Muscle of back (tissue), 13 donors: Measurements from ENCODE around the gene RELCH. TPM values are rescaled to one million over a fixed set of nuclear protein-coding genes. Genes with fewer than 3 reads are reported as not detected.
A peak's percentile ranks its signal among the peaks of the same experiment; 100 is the strongest.
"Not testable (repeated sequence)": the region's sequence is repeated elsewhere in the genome, so short reads cannot be mapped to it uniquely, and the experiment has no call there.

ENCODE experiments used
- DNase-seq, 3 donors: peaks; one replicate each; pipeline versions ENCODE4 v3.0.0 to v3.0.0-alpha.2; 2013
- long read RNA-seq, 9 donors: transcript quantifications; one replicate each; lab custom pipeline, GENCODE V29; 2026
- polyA plus RNA-seq, 10 donors: library from polyadenylated mRNA; unstranded; fragments of 120-200 nt; gene quantifications; one replicate each; pipeline ENCODE4 v1.2.1, GENCODE V29; 2013; ENCODE audit not compliant: insufficient read length in 10 of 10

Gene RELCH, protein sequence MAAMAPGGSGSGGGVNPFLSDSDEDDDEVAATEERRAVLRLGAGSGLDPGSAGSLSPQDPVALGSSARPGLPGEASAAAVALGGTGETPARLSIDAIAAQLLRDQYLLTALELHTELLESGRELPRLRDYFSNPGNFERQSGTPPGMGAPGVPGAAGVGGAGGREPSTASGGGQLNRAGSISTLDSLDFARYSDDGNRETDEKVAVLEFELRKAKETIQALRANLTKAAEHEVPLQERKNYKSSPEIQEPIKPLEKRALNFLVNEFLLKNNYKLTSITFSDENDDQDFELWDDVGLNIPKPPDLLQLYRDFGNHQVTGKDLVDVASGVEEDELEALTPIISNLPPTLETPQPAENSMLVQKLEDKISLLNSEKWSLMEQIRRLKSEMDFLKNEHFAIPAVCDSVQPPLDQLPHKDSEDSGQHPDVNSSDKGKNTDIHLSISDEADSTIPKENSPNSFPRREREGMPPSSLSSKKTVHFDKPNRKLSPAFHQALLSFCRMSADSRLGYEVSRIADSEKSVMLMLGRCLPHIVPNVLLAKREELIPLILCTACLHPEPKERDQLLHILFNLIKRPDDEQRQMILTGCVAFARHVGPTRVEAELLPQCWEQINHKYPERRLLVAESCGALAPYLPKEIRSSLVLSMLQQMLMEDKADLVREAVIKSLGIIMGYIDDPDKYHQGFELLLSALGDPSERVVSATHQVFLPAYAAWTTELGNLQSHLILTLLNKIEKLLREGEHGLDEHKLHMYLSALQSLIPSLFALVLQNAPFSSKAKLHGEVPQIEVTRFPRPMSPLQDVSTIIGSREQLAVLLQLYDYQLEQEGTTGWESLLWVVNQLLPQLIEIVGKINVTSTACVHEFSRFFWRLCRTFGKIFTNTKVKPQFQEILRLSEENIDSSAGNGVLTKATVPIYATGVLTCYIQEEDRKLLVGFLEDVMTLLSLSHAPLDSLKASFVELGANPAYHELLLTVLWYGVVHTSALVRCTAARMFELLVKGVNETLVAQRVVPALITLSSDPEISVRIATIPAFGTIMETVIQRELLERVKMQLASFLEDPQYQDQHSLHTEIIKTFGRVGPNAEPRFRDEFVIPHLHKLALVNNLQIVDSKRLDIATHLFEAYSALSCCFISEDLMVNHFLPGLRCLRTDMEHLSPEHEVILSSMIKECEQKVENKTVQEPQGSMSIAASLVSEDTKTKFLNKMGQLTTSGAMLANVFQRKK
- 10 to 100 TPM; 13.2 to 23.7 (median 16.7) TPM for polyA plus RNA-seq
- long read RNA-seq, donor 1, result 0 reads
- long read RNA-seq, donor 2, result 0 reads
- long read RNA-seq, donor 3, result 0 reads
- long read RNA-seq, donor 4, full-length matches to known transcripts, result 1 of 1 reads
- long read RNA-seq, donor 4, partial matches to known transcripts, result 0 of 1 reads
- long read RNA-seq, donor 4, other reads (novel, unspliced or antisense), result 0 of 1 reads
- long read RNA-seq, donor 5, result 0 reads
- long read RNA-seq, donor 6, full-length matches to known transcripts, result 1 of 1 reads
- long read RNA-seq, donor 6, partial matches to known transcripts, result 0 of 1 reads
- long read RNA-seq, donor 6, other reads (novel, unspliced or antisense), result 0 of 1 reads
- long read RNA-seq, donor 7, result 0 reads
- long read RNA-seq, donor 8, result 0 reads
- long read RNA-seq, donor 9, result 0 reads

DNA sequence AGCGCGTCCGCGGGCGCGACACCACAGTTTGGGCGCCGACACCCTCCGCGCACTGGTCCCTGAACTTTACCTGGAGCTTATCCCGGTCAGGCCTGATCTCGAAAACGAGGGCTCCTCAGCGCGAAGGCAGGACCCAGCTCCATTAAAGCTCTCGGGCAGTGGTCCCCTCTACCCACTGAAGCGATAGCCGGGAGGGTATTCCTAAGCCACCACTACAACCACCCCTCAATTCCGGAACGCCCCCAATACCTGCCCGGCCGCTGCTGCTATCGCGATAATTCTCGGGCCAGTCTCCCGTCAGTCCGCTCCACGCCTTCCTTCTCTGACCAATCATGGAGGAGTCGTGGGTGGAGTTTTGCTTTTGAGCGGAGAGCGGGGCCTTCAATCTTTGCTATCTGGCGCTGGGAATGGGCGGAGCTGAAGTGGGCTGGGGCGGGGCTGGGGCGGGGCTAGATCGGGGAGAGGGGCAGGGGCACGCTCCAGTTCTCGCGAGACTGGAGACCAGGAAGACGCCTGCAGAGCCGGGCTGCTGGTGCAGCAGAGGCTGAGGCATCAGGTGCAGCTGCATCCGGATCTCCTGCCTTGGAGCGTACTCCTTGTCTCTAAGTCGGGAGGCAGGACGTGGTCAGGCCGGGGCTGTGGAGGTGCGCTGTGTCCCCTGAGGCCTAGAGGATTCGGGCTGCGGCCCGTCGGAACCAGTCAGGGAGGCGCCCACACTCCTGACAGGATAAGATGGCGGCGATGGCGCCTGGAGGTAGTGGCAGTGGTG, at the start of gene RELCH, which contains the start of gene PIGN:
Gene RELCH (plus strand): TSS at position 482 of the 769 bp plus-strand sequence. CDS start 251 bp downstream, at position 733.
Gene PIGN (minus strand): TSS at position 283 of the 769 bp plus-strand sequence. CDS start 25,703 bp downstream, outside the sequence.
- peak; percentile 98 to 99 (median 99) for DNase-seq

DNA sequence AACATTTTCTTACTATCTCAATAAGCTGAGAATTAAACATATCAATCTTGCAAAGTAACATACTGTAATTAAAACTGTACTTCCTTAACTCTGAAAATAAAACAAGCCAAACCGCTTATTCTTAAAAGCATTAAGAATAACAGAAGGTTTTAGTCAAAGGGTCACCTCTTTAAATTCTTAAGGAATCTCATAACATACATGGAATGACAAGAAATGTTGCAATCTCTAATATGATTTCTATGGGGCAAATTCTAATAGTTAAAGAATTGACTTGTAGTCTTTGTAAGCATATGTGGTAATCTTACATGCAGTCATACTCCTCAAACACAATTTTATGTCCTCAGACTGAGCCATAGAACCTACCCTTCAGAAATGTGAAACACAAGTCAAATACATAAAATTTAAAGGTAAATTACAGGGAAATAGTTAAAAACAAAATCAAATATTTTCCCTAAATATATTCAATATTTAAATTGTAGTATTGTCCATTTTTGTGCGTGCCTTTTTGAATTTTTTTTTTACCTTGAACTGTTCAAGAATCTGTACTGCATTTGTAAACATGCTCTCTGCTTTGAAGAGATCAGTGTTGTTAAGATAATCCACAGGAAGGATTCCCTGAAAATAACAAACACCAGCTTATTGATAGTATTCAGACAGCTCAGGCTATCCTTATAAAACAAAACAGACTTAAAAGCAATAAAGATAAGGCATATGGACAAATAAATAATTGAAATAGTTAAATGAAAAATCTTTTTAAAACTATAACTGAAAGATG, 48.4 kb upstream of the RELCH start:
- no peak for DNase-seq

DNA sequence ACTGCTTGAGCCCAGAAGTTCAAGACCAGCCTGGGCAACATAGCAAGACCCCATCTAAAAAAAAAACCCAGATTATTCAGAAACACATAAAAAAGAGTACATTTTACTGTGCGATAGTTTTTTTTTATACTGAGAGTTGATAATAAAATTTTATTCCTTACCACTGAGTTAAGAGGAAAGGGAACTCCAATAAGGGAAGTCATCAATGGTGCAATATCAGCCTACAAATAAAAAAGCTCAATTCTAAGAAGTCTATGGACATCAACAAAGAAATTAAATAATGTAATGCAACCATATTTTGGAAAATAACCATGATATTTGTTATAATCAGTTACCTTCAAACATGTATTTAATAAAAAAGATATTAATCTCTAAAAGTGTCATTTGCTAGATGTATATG, 46.8 kb upstream of the RELCH start:
- no peak for DNase-seq

DNA sequence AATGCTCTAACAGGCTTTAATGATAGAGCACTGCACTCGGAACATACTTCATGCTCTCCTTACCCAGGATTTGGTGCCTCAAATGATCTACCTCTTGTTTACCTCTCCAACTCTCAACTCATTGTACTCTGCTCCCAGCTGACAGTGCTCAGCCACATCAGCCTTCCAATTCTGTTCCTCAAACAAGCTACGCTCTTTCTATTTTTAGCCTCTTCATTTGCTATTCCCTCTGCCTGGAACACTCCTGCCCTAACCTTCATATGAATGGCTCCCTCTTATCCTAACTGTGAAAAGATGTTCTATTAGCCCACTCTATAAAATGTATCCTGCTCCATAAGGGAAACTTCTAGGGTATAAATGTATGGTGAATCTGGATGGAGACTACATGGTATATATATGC, 42.7 kb upstream of the RELCH start:
- no peak for DNase-seq

DNA sequence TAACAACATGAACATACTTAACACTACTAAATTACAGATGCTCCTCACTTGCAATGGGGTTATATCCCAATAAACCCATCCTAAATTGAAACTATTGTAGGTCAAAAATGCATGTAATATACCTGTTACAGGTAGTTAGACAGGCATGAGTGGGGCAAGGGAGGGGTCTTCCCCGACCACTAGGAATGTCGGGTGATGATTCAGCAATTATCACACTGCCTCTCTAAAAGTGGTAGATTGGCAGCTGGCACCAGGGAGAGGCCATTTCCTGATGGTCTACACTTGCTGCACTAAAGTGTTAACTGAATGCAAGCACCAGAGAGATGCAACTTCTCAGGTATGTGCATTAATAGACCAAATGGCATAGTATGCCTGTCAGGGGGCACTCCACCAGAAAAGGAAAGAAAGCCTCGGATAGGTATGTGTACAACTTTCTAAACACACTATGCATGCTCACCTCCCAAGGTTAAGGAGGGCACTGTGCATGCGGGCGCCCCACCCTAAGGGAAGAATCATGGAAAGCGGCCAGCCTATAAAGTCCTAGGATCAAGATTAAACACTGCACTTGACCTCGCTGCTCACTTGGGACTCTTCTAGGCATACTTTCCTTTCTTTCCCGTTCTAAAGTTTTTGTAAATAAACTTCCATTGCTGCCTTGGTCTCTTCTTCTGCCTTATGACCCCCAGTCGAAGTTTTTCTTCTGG, 35.8 kb upstream of the RELCH start:
- no peak for DNase-seq

DNA sequence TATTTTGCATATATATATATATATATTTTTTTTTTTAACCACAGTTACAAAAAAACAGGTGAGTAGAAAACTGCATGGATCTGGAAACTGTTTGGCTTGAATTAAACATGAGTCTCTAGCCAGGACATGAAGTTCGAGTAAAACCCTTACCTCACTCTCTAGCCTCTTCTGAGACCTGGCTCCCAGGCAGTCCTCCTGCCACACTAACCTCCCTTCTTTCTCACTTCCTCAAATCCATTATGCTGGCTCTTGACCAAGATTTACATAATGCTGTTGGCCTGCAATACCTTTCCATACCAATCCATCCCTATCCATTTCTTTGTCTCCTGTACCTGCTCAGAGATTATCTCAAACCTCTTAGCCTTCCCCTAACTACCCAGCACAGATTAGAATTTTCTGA, 34.2 kb upstream of the RELCH start:
- DNase-seq, result no peak

DNA sequence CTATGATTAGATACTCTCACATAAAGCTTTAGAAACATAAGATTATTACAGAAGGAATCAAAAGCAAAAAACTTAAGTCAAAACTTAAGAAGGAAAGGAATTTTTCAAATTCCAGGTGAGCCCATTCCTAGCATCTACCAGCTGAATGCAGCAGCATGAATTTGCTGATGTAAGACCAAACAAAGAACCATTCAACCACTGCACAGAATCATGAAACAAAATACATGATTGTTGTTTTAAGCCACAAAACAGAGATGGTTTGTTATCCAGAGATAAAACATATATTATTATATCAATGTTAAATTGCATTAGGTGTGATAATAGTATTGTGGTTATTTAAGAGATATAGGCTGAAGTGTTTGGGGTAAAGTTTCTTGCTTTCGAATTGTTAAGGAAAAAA, 29.2 kb upstream of the RELCH start:
- no peak for DNase-seq

DNA sequence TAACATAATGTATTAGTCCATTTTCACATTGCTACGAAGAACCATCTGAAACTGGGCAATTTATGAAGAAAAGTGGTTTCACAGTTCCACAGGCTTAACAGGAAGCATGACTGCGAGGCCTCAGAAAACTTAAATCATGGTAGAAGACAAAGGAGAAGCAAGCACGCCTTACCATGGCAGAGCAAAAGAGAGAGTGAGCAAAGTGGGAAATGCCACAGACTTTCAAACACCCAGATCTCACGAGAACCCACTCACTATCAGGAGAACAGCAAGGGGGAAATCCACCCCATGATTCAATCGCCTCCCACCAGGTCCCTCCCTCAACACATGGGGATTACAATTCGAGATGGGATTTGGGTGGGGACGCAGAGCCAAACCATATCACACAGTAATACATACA, 22.7 kb upstream of the RELCH start:
- DNase-seq, result no peak

DNA sequence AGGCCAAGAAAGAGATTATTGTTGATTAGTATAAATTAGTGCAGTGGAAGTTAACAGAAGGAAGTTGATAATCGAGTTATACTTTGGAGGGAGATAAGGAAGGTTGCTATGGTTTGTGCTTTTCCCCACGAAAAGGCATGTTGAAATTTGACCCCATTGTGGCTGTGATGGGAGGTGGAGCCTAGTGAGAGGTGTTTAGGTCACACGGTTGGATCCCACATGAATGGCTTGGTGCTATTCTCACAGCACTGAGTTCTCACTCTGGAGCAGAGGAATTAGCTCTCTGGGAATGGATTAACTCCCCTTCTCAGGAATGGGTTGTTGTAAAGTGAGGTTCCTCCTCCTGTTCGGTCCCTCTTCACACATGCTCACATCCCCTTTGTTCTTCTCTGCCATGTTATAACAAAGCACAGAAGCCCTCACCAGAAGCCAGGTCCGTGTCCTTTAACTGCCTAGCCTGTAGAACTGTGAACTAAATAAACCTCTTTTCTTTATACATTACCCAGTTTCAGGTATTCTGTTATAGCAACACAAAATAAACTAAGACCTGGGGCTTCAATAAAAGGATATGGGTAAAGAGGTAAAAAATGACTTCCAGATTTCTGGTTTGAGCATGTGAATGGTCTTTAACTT, 22.1 kb upstream of the RELCH start:
- no peak for DNase-seq

DNA sequence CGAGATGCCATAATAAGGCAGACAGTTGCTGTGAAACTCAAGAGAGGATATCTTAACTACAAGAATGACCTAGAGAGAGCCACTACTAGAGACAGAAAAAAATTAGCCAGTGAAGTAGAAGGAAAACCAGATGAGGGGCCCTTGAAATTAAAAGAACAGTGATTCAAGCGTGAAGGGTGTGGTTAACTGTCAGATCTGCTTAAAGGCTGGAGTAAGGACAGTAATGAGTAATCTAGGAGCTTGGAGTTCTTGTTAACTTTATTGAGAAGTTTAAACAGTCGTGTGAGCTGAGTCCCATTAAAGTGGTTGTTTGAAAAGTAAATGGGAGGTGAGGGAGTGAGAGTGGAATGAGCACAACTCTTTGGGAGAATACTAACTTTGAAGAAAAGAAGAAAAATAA, 21.5 kb upstream of the RELCH start:
- DNase-seq, result no peak

DNA sequence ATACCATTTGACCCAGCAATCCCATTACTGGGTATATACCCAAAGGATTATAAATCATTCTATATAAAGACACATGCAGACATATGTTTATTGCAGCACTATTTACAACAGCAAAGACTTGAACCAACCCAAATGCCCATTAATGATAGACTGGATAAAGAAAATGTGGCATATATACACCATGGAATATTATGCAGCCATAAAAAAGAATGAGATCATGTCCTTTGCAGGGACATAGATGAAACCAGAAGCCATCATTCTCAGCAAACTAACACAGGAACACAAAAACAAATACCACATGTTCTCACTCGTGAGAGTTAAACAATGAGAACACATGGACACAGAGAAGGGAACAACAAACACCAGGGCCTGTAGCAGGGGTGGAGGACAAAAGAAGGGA, 20.5 kb upstream of the RELCH start:
- DNase-seq, result not testable (repeated sequence)

DNA sequence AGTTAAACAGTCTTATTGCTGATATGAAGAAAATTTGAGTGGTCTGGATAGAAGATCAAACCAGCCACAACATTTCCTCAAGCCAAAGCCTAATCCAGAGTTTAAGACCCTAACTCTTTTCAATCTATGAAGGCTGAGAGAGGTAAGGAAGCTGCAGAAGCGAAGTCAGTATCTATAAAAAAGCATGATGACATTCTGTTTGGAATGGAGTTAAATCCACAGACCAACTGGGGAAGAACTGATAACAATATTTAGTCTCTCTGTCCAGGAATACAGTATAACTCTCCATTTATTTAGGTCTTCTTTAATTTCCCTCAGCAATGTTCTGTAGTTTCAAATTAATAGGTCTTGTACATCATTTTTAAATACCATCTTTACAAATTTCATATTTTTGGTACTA, 16.2 kb upstream of the RELCH start:
- DNase-seq, result no peak

DNA sequence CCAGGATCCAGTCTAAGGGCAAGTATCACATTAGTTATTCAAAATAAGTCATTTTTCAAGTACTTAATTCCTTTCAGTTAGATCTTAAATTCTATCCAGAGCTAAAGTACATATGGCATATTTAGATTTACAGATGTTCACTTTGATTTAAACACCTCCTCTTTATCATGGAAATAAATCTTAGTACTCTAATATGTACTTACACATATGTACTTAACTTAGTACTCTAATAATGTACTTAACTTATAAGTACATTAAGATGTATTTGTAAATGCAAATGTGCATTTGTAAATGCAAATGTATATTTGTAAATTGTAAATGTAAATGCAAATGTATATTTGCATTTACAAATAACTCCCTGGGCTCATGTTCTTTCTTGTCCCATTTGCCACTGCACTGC, 14.8 kb upstream of the RELCH start:
- DNase-seq, result no peak

DNA sequence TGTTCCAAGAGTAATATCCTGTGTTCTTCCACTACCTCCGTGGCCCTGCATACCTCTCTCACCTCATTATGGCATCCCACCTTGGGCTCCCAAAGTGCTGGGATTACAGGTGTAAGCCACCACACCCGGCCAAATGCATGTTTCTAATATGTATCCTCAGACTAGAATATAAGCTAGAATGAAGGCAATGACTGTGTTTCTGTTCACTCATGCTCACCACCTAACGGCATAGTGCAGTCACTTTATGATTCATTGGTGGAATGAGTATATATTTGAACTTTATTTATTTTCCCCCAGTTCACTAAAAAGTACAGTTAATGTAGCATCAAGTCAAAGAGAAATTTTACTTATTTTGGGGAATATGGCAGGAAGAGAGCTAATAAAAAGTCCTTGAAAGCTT, 11.5 kb upstream of the RELCH start:
- DNase-seq, result no peak

DNA sequence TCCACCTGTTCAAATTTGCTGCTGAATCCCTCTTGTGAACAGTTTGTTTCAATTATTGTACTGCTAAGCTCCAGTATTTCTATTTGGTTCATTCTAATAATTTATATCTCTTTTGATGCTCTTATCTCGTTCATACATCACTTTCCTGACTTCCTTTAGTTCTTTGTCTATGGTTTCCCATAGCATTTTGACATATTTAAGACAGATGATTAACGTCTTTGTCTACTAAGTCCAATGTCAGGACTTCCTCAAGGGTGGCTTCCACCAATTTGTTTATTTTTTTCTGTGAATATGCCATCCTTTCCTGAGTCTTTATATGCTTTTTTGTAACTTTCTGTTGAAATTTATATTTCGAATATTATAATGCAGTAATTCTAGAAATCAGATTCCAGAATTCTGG, 9.8 kb upstream of the RELCH start:
- DNase-seq, result no peak

DNA sequence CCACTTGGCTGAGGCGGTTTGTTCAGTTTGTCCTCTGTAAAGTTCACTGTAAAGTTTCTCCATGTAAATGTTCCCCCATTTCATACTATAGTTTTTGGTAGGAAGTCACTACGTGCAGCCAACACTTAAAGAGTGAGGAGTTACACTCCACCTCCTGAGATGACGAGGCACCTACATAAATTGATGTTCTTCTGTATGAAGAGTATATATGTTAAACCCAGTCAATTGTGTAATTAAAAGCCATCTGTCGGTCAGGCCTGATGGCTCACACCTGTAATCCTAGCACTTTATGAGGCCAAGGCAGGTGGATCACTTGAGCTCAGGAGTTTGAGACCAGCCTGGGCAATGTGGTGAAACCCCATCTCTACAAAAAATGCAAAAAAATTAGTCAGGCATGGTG, 7.8 kb upstream of the RELCH start:
- DNase-seq, result no peak

DNA sequence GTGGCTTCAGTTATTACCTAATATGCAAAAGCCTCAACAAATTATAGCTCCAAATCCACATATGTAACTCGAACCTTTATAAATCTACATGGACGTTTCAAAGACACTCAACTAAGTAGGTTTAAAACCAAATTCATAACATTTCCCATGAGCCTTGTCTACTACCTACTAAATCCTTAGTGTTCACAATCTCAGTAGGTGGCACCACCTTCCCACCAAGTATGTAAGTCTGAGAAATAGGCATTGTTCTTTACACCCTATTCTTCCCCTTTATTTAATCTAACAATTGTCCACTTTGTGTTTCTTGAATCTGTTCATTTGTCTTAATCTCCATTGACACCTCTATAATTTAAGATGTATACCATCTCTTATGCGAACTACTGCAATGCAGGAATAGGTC, 4.8 kb upstream of the RELCH start:
- DNase-seq, result no peak

DNA sequence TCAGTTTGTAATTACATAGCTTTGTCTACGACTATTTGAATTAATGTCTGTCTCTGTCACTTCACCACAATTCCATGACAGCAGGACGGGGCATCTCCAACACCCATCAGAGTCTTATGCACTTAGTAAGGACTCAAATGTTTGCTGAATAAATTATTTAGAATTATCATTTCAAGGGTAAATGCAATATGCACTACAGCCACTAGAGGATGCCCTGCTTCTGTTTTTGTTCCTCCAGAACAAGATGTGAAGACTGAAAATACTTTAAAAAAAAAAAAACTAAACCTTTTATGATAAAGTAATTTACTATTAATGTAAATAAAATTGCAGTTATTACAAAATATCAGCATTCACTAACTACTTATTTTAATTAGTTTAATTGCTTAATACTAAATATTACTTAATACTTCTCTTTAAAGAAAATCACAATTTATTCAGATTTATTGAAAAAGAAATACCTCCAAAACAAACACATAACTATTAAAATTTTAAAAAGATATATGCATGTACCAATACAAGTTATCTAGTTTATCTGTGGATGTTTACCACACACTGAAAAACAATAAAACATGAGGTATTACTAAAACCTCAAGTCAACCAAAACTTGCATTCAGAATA, 3.4 kb upstream of the RELCH start:
- DNase-seq, result peak; percentile 47 to 69 (median 60)
